GM12878 (cell line): ENCODE measurements around the gene TIGD1. TPM values are rescaled to one million over a fixed set of nuclear protein-coding genes. Genes with fewer than 3 reads are reported as not detected.

ENCODE experiments used
- ATAC-seq: fragments of 200-7000 bp; cut with Tn5 transposase; 3 replicates; pipeline ENCODE4 v1.9.1; 2020; ENCODE audit warnings: mild to moderate bottlenecking, moderate library complexity
- BruUV-seq: library from RNA; stranded (reverse); fragments of 400-500 nt; replicated peaks from 2 replicates; lab custom pipeline; 2021; lab: Mats Ljungman, UMichigan
- CTCF ChIA-PET: fragments of 300-600 bp; sonication (Branson Sonifier 250); formaldehyde crosslinking; extraction: SDS; loops from one replicate; lab custom pipeline; 2021; ENCODE audit warnings: inconsistent platforms; lab: Yijun Ruan, JAX
- POLR2A ChIA-PET: fragments of 350-600 bp; formaldehyde crosslinking; extraction: SDS; loops from one replicate; lab custom pipeline; 2021; ENCODE audit warnings: inconsistent platforms; lab: Charles Lee
- RAD21 ChIA-PET: fragments of 300-600 bp; sonication (Branson Sonifier 250); formaldehyde crosslinking; loops from one replicate; lab custom pipeline; 2023; ENCODE audit warnings: antibody characterized with exemption; ENCODE audit not compliant: unreplicated experiment; lab: Charles Lee
- SMC1A ChIA-PET: fragments of 300-600 bp; sonication (Branson Sonifier 250); formaldehyde crosslinking; loops from one replicate; lab custom pipeline; 2023; ENCODE audit not compliant: unreplicated experiment, uncharacterized antibody; lab: Charles Lee
- DNase-seq: peaks from one replicate; pipeline ENCODE4 v3.0.0-alpha.2; 2011; ENCODE audit warnings: low read depth, low spot score
- FAIRE-seq: peaks from 3 replicates; lab custom pipeline; 2011; peaks lifted over from hg19 to GRCh38; lab: Jason Lieb, UNC
- H2AFZ ChIP-seq: 2 replicates; pipeline ENCODE4 v1.6.0; 2011; ENCODE audit warnings: low read depth, low read length, control low read depth; ENCODE audit not compliant: control insufficient read depth
- H3K27ac ChIP-seq: 2 replicates; pipeline ENCODE4 v1.5.1; 2011; ENCODE audit warnings: control low read depth; ENCODE audit not compliant: control insufficient read depth, insufficient read depth
- H3K27me3 ChIP-seq, 2 experiments: replicated peaks in 1 of 2; 2 replicates each; pipeline versions ENCODE4 v1.6.0 to v1.6.1; 2011; ENCODE audit warnings: low read length in 1 of 2; ENCODE audit not compliant: control insufficient read depth in 2 of 2, insufficient read depth in 2 of 2
- H3K36me3 ChIP-seq, 2 experiments: 2 replicates each; pipeline ENCODE4 v1.5.1; 2011; ENCODE audit warnings: low read length in 1 of 2; ENCODE audit not compliant: control insufficient read depth in 2 of 2, insufficient read depth in 2 of 2
- H3K4me1 ChIP-seq: 2 replicates; pipeline ENCODE4 v1.6.1; 2011; ENCODE audit warnings: mild to moderate bottlenecking, low read length, moderate library complexity, mixed read lengths; ENCODE audit not compliant: control insufficient read depth, insufficient read depth
- H3K4me2 ChIP-seq: 2 replicates; pipeline ENCODE4 v1.6.0; 2011; ENCODE audit warnings: control low read depth; ENCODE audit not compliant: control insufficient read depth, insufficient read depth
- H3K4me3 ChIP-seq: fragments of 200-600 bp; sonication (generic); 2 replicates; pipeline ENCODE4 v1.5.1; 2016
- H3K79me2 ChIP-seq: 2 replicates; pipeline ENCODE4 v1.6.0; 2011; ENCODE audit warnings: low read length; ENCODE audit not compliant: control insufficient read depth, insufficient read depth
- H3K9ac ChIP-seq: 2 replicates; pipeline ENCODE4 v1.8.0; 2011; ENCODE audit warnings: low read length, control low read depth, mixed read lengths; ENCODE audit not compliant: control insufficient read depth, insufficient read depth
- H3K9me3 ChIP-seq: replicated peaks from 3 replicates; pipeline ENCODE4 v1.5.1; 2011; ENCODE audit warnings: mild to moderate bottlenecking, low read length; ENCODE audit not compliant: control insufficient read depth, insufficient read depth
- H4K20me1 ChIP-seq: 2 replicates; pipeline ENCODE4 v1.6.0; 2011; ENCODE audit not compliant: control insufficient read depth, insufficient read depth
- ASH2L ChIP-seq: fragments of 300-600, 200-600 bp; sonication (generic); IDR thresholded peaks from 2 replicates; pipeline ENCODE4 v1.6.1; 2017; ENCODE audit warnings: low read depth, mild to moderate bottlenecking, borderline replicate concordance
- ATF7 ChIP-seq: fragments of 450-650 bp; IDR thresholded peaks from 2 replicates; pipeline ENCODE4 v1.6.1; 2016; ENCODE audit warnings: low read depth, mild to moderate bottlenecking
- BRCA1 ChIP-seq: IDR thresholded peaks from 2 replicates; pipeline ENCODE4 v1.6.1; 2011; ENCODE audit warnings: low read depth, low read length, improper control_type of control experiment
- CHD4 ChIP-seq: fragments of 200-600 bp; sonication (generic); IDR thresholded peaks from 2 replicates; pipeline ENCODE4 v1.6.1; 2016; ENCODE audit warnings: mild to moderate bottlenecking
- ETV6 ChIP-seq, 2 experiments: fragments of 450-650 bp in 1 of 2; IDR thresholded peaks in 1 of 2; conservative IDR thresholded peaks in 1 of 2; 2 replicates each; pipeline ENCODE4 v1.6.1; 2014; ENCODE audit warnings: antibody characterized with exemption in 1 of 2, borderline replicate concordance in 1 of 2, low read depth in 1 of 2, mild to moderate bottlenecking in 1 of 2, moderate library complexity in 1 of 2
- HDGF ChIP-seq: fragments of 450-650 bp; IDR thresholded peaks from 2 replicates; pipeline ENCODE4 v1.6.1; 2016; ENCODE audit warnings: antibody characterized with exemption
- JUNB ChIP-seq: IDR thresholded peaks from 2 replicates; pipeline ENCODE4 v1.6.1; 2016; ENCODE audit warnings: antibody characterized with exemption, mild to moderate bottlenecking
- POLR2AphosphoS5 ChIP-seq: IDR thresholded peaks from 2 replicates; pipeline ENCODE4 v1.6.1; 2011; ENCODE audit warnings: mild to moderate bottlenecking, low read length, inconsistent platforms
- ZBTB33 ChIP-seq: fragments of 450-650 bp; IDR thresholded peaks from 2 replicates; pipeline ENCODE4 v1.6.1; 2017; ENCODE audit warnings: mild to moderate bottlenecking
- ZNF687 ChIP-seq: fragments of 450-650 bp; IDR thresholded peaks from 2 replicates; pipeline ENCODE4 v1.6.1; 2017; ENCODE audit warnings: mild to moderate bottlenecking, moderate library complexity
- WGBS: methylation state at CpG from one replicate; pipeline ENCODE4 v1.1.6; 2016; ENCODE audit warnings: low lambda C conversion rate; ENCODE audit not compliant: insufficient replicate concordance, insufficient coverage; ENCODE audit errors: missing lambda C conversion rate; 5-methylcytosine and 5-hydroxymethylcytosine counted together
- in situ Hi-C: fragments of 300-500 bp; cut with MboI; formaldehyde crosslinking; loops from 9 replicates; pipeline ENCODE4 v1.14.3; 2018; ENCODE audit warnings: mixed read lengths
- intact Hi-C: fragments of 100-400 bp; cut with micrococcal nuclease; formaldehyde crosslinking; loops from one replicate; pipeline ENCODE4 v1.14.2; 2022; ENCODE audit not compliant: unreplicated experiment
- polyA plus RNA-seq, 11 experiments: library from polyadenylated mRNA; depleted of rRNA in 4 of 11; unstranded in 6 of 11; stranded (reverse) in 5 of 11; fragments of >200 nt; fragmentation: Nextera tagmentation in 4 of 11; fragmentation: Illumina TruSeq in 1 of 11; extraction: Ambion mirVana in 4 of 11; extraction: Trizol in 1 of 11; gene quantifications; 1 replicate in 1 of 11; 2 replicates in 10 of 11; pipeline versions ENCODE4 v1.2.1 to v1.2.3, GENCODE V29; 2011 to 2016; ENCODE audit warnings: inconsistent platforms in 2 of 11, missing spikeins in 2 of 11, low read depth in 1 of 11
- total RNA-seq, 4 experiments: library from RNA; depleted of rRNA in 3 of 4; stranded (reverse); fragments of >200 nt in 3 of 4; fragmentation: Illumina TruSeq in 1 of 4; extraction: Trizol in 1 of 4; gene quantifications; 2 replicates each; pipeline versions ENCODE4 v1.2.1 to v1.2.3, GENCODE V29; 2013 to 2021
- TF ChIP-seq, protein P1 (sequence below): fragments of 450-650 bp; IDR thresholded peaks from 2 replicates; pipeline ENCODE4 v1.6.1; 2017; ENCODE audit warnings: low read depth, mild to moderate bottlenecking, moderate library complexity

TIGD1 gene
- total and polyA plus RNA-seq, 10 of the 15 experiments (the other 5 are each of a cell fraction or from before 2014, with no cell fraction given): 1.4 to 8.4 (median 5.6) TPM

GRCh38 chr2:232578626-232579025, 28.3 kb upstream of the TIGD1 start:
- H3K36me3 ChIP-seq: peaks cover 0 to 29% of the 10 kb centered on the region in 2 experiments; a peak in 3 of 4 replicates
- ATAC-seq (no peak), FAIRE-seq (no peak), DNase-seq (no peak)
- POLR2A ChIA-PET: interaction anchor here (0.6 kb wide), 1 partner anchor 571 kb away, joined by 3 read pairs; no protein-coding TSS in a partner anchor
- RAD21 ChIA-PET: no interaction called here
- H3K4me3 ChIP-seq: no peak overlapping the region
- CTCF ChIA-PET: interaction anchor here (0.6 to 1.0 kb wide), 2 partner anchors 309 to 475 kb away, joined by 3 to 4 read pairs; no protein-coding TSS in a partner anchor
- H3K27ac ChIP-seq: no peak overlapping the region
- 100% methylated on average over 2 of the region's 2 CpGs for WGBS
- H3K4me1 ChIP-seq: peaks cover 8% of the 10 kb centered on the region; the same call in 1 of the 2 replicates
- no peak overlapping the region for H3K4me2 ChIP-seq
- no peaks in the 10 kb centered on the region for H4K20me1 ChIP-seq
- H3K9ac ChIP-seq: no peak overlapping the region
- H3K9me3 ChIP-seq: no peaks in the 10 kb centered on the region
- TF ChIP-seq CHD4 (no peak), ATF7 (no peak), POLR2AphosphoS5 (no peak), ASH2L (no peak), ZBTB33 (no peak), ZNF687 (no peak), JUNB (no peak), ETV6 (conservative IDR thresholded peaks at IDR 0.05 in 1 of 2, IDR thresholded peaks at IDR 0.05 in 1 of 2; ENCODE audit: borderline replicate concordance in 1 of 2, low read depth in 1 of 2) (no peak), BRCA1 (no peak), HDGF (no peak)
- TF ChIP-seq, protein P1, sequence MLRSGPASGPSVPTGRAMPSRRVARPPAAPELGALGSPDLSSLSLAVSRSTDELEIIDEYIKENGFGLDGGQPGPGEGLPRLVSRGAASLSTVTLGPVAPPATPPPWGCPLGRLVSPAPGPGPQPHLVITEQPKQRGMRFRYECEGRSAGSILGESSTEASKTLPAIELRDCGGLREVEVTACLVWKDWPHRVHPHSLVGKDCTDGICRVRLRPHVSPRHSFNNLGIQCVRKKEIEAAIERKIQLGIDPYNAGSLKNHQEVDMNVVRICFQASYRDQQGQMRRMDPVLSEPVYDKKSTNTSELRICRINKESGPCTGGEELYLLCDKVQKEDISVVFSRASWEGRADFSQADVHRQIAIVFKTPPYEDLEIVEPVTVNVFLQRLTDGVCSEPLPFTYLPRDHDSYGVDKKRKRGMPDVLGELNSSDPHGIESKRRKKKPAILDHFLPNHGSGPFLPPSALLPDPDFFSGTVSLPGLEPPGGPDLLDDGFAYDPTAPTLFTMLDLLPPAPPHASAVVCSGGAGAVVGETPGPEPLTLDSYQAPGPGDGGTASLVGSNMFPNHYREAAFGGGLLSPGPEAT: no peak
- H2AFZ ChIP-seq: no peak overlapping the region
- intact Hi-C loops (no loop called here), in situ Hi-C loops (no loop called here)
- no peaks in the 10 kb centered on the region for H3K79me2 ChIP-seq
- no TSS peak for BruUV-seq
- SMC1A ChIA-PET: interaction anchor here (0.6 kb wide), 1 partner anchor 28 kb away, joined by 5 read pairs; the partner anchor contains the start of gene EIF4E2
- H3K27me3 ChIP-seq: no peaks in the 10 kb centered on the region
